Activated CD4-positive, alpha-beta T cell treated with anti-CD3 and anti-CD28 coated beads, Interleukin-2, amount 50 U/mL, for 16 hours (primary cell): Measurements from ENCODE around the gene ELK4.

Experiments used
- DNase-seq: peaks from one replicate; pipeline ENCODE4 v3.0.0-alpha.2; 2020

ELK4 gene

DNA sequence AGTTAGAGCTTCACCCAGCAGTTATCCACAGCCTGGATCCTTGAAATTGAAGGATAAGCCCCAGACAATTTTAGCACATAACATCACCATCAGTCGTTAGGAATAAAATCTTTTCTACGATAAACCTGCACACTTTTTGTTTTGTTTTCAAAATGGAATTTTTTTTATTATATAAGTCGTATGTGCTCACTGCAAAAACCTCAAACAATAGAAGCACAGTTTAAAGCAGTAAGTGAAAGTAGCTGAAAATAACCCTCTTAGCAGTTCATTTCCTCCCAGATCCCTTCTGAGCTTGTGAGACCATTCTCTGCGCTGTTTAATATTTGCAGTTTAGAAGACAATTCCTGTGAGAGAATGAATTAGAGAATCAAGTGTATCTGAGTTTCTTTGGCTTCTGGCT, 38.3 kb downstream of the ELK4 start:
- DNase-seq: no peak

DNA sequence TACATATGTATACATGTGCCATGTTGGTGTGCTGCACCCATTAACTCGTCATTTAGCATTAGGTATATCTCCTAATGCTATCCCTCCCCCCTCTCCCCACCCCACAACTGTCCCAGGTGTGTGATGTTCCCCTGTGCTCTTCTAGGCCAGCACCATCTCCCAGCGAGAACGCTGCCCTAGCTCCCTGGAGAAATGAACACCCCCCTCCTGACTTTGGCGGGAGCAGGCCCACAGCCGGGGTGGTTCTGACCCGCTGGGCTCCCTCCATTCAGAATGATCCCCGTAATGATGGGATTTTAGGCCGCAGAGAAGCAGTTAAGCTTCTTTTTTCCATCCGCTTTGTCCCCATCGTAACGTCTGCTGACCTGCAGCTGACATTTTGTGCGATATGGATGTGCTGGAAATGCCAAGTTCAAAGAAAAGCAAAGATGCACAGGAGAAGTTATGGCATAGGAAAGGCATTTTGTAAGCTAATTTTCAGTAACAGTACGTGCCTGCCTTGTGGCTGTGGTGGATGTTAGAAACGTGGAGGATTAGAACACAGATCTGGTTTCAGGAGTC, 39.3 kb downstream of the ELK4 start:
- DNase-seq: no peak

DNA sequence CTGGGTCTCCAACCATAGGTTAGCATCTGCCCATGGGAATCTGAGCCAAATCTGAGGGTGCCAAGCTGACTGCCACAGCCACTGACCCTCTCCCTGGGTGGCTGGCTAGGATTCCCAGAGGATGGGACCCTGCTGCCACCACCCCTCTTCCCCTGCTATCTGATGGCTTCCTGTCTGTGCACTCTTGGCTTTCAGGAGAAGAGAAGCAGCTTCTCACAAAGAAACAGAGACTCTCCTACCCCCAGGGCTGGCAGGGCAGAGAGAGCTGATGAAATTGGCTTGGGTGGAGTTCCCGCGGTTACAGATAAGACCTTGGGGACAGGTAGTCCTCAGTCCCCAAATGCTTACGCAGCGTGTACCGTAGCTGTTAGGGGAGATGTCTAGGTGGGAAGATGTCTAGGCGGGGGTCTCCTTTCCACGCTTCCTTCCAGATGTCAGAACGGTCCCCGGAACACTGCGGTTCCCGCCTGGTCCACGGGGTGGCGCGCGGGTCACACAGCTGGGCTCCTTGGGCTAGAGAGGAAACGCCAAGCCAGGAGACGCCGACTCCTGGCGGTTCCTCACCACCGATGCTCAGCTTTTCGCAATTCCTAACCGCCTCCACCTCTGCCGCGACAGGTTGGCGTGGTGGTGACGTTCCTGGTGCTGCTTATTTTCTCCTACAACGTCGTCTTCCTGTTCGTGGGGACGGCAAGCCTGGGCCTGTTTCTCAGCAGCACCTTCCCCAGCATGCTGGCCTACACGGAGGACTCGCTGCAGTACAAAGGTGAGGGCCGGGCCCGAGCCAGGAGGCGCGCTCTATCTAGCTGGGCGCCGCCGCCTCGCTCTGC, 40.1 kb downstream of the ELK4 start:
- peak; percentile 87 for DNase-seq

DNA sequence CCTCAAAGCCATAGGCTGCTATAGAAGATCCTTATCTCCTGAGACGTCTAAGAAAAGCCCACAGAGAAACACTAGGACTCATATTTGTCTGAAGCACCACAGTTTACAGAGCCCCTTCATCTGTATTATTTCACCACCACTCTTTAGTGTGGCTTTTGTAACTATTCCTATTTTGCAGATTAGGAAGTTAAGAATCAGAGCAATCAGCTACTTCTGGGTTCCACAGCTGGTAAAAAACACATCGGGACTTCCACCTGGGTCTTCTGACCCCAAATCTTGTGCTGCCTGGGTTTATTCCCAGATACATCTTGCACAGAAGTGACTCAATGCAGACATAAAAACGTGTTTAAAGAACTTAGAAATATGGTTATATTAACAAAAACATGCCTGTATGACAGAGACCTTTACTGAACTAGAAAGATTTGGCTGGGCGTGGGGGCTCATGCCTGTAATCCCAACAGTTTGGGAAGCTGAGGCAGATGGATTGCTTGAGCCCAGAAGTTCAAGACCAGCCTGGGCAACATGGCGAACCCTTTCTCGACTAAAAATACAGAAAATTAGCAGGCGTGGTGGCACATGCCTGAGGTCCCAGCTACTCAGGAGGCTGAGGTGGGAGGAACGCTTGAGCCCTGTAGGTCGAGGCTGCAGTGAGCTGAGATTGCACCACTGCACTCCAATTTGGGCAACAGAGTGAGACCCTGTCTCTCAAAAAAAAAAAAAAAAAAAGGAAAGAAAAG, 40.9 kb downstream of the ELK4 start:
- DNase-seq: no peak

DNA sequence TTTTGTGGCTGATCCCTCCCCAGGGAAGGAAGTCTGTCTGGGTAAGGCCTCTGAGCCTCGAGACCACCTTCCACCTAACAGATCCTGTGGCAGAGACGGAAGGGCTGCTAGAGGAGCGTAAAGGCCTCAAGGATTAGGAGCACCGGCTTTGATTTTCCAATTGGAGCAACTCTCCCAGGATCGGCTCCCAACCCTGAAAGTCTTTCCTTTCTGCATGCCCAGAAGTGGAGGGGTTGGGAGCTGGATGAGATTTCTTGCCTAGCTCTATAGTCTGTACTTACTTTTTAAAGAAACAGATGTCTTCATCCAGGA, 41.4 kb downstream of the ELK4 start:
- DNase-seq: no peak

DNA sequence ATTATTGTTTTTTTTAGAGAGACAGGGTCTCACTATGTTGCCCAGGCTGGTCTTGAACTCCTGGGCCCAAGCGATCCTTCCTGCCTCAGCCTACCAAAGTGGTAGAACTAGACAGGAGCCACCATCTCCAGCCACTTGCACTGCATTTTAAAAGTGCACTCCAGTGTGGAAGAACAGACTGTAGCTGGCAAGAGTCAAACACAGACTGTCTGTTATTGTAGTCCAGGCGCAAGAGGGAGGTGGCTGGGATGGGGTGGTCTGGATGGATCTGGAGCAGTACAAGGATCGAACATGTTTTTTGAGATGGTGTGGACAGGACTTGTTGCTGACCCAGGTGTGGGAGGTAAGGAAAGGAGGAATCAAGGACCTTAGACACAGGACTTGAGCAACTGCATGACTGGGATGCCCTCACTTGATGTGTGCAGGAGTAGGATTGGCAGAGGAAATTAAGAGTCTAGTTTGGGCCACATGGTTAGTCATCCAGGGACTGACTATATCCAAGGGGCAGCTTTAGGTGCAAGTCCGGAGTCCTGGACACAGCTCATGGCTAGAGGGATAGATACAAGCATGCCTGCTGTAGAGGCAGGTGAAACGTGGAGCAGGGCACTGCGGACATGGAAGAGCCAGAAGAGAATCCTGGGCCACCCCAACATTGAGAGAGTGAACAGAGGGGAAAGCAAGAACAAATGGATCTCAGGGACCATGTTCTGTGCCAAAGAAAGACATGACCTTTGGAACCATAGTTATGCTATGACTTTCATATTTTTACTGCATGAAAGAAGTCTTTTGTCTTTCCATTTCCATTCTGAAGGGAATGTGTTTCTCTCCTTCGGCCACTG, 42.0 kb downstream of the ELK4 start:
- DNase-seq: no peak

DNA sequence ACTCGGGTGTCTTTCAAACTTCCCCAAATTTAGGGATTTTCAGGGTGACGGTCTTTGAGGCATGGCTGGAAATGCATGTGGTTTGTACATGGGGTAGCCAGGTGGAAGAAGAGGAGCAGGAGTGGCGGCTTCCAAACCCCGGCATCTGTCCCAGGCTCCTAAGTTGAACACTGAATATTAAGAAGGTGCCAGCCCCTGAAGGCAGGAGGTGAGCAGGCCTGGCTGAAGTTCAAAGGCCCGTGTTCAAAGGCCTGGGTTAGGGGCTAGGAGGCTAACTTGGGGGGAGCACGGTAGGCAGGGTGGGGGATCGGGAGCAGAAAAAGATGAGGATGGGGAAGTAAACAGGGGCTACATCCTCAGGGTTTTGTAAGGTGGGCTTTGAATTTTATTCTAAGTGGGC, 42.8 kb downstream of the ELK4 start:
- DNase-seq: no peak

DNA sequence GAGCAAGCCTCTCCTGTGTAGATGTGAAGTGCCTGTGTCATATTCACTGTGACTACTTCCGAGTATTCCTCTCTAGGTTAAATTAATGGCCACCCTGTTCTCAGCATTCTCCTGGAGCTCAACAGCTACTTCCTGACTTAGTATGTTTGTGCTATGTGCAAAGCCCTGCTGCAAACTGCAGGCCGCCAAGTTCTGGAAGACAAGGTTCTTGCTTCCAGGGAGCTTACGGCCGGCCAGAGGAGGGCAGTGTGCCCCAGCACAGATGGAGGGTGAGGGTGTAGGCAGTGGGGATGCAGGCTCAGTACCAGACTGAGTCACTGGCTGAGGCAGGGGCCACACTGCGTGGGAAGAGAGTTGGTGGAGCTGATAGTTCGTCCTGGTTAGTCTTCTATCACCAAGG, 43.2 kb downstream of the ELK4 start:
- DNase-seq: peak; percentile 14

DNA sequence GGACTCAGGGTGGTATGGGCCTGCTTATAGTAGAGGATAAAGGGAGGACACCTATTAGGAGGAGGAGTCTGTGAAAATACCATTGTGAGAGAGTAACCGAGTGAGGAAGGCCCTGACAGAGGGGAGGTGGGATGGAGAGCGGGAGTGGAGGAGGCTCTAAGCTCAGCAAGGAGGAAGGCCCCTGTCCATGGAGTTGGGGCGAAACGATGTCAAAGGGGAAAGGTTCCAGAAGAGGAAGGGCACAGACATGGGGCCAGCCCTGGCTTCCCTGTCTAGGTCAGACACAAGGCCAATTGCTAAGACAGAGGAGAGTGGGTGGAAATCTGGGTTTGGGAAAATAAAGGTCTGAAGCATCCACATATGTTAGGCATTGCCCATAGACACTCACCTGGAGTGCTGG, 44.2 kb downstream of the ELK4 start:
- no peak for DNase-seq

DNA sequence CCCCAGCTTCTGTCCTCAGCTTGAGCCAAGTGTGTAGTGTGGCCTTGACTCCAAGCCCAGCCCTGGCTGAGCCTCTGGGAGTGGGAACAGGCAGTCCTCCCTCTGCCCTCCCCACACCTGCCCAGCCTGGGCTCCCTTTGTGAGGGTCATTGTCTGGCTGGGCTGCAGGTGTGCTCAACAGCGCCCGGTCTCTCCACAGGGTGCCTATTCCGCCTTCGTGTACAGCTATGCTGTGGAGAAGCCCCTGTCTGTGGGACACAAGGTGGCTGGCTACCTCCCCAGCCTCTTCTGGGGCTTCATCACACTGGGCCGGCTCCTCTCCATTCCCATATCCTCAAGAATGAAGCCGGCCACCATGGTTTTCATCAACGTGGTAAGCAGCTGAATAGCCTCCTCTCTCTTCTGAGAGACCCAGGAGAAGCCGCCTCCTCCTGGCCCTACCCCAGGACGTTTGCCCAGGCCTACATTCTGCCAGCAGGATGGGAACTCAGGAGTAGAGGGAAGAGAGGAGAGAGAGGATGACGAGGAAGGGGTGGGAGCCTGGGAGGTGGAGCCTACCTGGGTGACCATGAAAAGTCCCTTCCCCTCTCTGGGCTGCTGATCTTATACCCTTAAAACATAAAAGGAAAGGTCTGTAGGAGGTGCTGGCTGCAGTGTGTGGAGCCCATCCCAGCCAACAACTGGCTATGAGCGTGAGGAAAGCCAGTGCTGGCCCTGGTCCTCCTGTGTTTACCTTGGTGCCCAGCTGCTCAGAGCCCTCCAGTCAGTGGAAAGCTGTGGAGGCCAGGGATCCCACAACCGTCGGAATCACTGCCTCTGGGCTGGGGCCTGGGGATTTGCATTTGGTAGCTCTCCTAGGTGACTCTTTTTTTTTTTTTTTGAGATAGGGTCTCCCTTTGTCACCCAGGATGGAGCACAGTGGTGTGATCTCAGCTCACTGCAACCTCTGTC, 45.7 kb downstream of the ELK4 start:
- no peak for DNase-seq

DNA sequence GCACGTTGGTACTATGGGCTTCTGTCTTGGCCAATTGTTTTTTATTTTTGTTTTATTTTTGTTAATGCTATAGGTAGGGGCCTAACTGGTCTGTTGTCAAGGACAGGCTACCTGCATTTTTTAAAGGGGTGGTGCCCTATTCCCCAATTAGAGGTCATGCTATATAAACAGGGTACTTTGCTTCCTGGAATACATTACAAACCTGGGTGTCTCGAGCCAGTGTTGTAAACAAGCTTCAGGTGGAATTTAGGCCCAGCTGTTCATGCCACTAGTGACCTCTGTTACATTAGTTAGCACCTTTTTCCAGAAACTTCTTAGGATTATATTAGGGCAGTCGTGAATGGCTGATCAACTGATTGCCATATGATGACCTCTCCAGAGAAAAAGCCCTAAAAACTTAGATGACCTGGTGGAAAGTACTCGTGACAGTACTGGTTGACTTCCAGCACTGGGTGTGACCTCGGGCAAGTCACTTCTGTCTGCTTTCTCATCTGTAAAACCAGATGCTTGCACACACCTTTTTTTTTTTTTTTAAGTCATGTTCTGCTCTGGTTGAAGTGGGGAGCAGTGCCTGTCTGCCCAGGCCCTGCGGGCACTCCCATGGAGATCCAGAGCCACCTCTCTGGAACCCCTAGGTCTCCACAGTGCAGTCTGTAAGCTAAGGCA, 46.5 kb downstream of the ELK4 start:
- no peak for DNase-seq

DNA sequence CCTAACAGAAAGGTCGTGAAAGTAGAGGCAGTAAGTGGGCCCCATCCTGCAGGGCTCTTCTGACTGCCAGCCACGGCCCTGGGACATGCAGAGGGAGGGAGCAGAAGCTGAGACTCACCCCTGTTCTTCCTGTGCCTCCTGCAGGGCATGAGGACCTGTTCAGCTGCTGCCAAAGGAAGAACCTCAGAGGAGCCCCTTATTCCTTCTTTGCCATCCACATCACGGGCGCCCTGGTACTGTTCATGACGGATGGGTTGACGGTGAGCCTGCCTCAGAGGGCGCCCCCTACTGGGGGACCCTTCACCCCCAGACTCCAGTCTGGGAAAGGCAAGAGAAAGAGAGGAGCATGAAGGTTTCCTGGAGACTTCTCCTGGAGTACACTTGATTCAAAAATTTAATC, 47.1 kb downstream of the ELK4 start:
- DNase-seq: no peak

DNA sequence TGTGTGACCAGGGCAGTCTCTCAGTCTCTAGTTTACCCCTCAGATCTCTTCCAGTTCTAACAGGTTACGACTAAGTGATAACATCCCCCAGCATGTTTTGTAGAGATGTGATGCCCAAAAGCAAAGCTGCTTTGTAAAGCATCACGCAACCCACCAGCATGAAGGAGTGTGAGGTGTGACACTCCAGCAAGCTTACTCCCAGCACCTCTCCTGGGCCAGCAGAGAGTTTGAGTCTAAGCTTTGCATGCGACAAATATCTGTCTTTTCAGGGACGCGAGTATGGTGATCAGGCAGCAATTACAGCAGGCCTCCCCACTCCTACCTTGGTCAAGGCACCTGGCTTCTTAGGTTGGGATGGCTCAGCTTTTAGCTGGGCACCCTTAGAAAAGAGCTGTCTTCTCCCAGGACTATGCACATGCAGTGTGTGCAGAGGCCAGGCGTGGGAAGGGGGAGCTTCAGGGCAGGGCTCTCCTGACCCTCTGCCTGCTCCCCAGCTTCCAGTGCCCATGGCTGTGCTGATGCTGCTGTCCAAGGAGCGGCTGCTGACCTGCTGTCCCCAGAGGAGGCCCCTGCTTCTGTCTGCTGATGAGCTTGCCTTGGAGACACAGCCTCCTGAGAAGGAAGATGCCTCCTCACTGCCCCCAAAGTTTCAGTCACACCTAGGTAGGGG, 48.2 kb downstream of the ELK4 start:
- no peak for DNase-seq

DNA sequence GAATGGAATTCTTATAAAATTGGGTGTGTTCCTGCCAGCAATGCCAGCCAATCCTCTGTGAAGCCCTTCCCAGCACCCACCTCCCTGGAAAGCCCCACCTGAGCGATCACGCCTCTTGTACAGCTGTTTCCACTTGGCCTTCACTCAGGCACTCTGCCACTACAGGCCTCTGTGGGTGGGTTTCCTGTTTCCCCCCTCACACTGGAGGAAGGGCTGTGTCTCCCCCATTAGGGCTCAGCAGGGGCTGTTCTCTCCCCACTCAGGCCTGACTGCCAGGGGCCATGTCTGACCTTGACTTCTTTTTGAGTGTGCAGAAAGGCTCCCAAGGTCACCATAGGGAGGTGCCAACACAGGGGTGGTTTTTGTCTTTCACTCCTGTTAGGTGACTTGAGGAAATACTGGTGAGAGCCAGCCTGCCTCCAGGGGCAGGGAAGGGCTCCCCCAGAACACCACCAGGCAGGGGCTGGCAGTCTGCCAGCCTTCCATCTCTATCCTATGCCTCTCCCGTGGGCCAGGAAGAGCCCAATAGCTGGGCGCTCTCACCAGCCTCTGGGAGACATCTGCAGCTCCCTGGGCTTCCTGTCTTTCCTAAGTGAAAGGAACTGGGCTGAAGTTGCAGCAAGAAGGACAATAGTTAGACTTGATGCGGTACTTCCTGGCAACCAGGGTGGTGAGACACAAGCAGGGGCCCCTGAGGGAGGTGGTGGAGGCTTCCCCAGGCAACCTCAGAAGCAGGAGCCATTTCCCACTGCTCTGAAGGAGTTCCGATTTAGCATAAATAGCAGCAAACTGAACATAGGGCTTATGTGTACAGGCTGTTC, 49.1 kb downstream of the ELK4 start:
- no peak for DNase-seq

DNA sequence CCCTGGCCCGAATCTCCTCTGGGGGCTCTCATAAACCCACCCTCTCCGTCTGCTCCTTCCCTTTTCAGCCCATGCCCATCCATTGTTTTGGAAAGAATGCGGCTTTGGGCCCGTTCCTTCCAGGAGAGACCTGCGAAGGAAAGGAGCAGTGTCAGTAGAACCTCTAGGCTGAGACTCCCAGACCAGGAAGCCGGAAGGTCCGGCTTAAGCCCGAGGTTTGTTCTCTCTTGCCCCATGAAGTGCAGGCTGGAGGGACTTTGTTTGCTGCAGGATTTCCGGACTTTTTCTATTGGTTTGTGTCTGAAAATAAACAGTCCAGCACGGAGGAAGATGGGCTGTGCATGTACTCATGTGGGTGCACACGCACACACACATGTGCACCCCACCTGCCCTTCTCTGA, 49.8 kb downstream of the ELK4 start:
- DNase-seq: no peak

DNA sequence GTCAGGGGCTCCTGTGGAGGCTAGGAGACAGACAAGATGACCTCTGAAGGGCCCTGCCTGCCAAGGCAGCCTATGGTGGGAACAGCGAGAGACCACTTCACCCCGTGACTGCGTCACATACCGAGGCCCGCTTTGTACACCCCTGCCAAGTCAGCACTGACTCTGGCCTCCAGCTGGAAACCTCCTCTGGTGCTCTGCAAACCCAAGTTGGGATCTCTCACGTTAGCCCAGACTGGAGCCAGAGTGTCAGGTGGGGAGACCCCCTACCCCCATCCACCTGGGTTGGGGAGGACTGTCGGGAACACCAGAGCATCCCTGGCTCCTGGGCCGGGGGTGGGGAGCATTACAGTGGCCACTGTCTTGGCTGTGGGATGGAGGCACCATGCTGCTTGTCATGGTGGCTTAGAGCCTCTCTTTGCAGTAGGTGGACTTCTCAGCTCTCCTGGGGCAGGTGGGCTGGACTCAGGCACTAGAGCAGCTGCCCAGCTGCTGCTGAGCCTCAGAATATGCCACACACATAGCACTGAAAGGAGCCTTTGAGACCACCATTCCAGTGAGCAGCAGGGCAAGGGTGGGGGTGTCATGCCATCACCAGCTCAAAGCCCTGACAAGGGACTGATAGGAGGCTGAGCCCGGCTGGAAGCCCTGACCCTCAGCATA, 50.4 kb downstream of the ELK4 start:
- DNase-seq: no peak

DNA sequence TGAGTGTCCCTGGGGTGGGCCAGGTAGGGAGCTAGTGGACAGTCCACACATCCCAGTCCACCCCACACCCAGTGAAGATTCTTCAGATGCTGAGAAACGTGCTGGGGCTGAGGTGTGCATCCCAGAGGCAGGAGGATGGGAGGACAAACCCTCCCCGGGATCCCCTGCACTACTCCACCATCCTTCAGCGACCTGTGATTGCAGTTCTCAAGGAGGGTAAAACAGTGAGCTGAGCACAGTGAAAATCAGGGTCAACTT, 51.0 kb downstream of the ELK4 start:
- no peak for DNase-seq

DNA sequence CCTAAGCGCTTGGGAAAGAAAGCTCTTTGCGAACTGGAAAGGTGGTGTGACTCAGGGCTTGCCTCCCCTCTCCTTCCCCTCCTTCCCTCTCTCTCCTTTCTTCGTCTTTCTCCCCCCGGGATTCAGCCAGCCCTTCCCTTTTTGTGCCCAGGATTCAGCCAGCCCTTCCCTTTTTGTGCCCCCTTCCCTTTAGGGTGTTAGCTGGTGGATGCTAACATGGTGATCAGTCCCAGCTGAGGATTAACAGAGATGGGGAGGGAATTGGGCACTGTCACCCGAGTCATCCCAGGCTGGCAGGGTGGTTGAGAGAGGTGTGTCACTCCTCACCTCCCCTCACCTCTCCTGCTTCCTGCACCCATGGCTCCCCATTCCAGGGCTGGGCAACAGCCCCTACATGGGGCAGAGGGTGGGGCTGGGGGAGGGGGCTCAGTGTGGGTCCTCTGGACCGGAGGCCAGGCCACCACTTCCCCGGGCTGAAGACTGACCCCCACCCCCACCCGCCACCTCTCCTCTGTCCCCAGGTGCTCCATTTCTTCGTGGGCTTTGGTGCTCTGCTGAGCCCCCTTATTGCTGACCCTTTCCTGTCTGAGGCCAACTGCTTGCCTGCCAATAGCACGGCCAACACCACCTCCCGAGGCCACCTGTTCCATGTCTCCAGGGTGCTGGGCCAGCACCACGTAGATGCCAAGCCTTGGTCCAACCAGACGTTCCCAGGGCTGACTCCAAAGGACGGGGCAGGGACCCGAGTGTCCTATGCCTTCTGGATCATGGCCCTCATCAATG, 51.5 kb downstream of the ELK4 start:
- no peak for DNase-seq

DNA sequence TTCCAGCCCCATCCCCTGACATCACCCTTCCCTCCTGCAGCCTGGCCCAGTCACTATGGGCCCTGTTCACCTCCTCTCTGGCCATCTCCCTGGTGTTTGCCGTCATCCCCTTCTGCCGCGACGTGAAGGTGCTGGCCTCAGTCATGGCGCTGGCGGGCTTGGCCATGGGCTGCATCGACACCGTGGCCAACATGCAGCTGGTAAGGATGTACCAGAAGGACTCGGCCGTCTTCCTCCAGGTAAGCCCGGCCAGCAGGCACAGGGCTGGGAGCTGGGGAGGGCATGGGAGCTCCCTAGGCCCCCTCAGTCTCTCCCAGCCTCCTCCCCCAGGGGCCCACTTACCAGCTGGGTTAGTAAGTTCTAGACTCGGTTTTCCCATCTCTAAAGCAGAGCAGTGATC, 52.1 kb downstream of the ELK4 start:
- DNase-seq: no peak
